ENCODE measurements around the gene MYL3. TPM values are rescaled to one million over a fixed set of nuclear protein-coding genes. Genes with fewer than 3 reads are reported as not detected.

Gene MYL3
- total and polyA plus RNA-seq, 9 donors = 107 to 640 (median 269) TPM

GRCh38 chr3:46893763-46894162, 30.5 kb upstream of the MYL3 start:
- no peak overlapping the region for H3K27ac ChIP-seq (ENCODE audit: low read length)
- no peaks in the 10 kb centered on the region for H3K9me3 ChIP-seq (replicated peaks; ENCODE audit: control insufficient read depth, low read depth, low read length)
- 65% methylated on average over 8 of the region's 9 CpGs for WGBS (ENCODE audit: insufficient coverage)
- H3K27me3 ChIP-seq (ENCODE audit: control insufficient read depth, insufficient read depth, low read length) = peaks cover 60% of the 10 kb centered on the region
- DNase-seq = no peak
- no peaks in the 10 kb centered on the region for H3K36me3 ChIP-seq (ENCODE audit: control insufficient read depth, insufficient read depth, low read length)
- peaks cover 33% of the 10 kb centered on the region for H3K4me1 ChIP-seq (ENCODE audit: control insufficient read depth, insufficient read depth, low read length)
- H3K4me3 ChIP-seq (ENCODE audit: low read length) = no peak overlapping the region

- WGBS (ENCODE audit: insufficient coverage) = 100% methylated on average over 2 of the region's 6 CpGs
Observed at GRCh38 chr3:46893146-46893748, 30.0 kb upstream of the MYL3 start.

GRCh38 chr3:46892285-46893145, 29.3 kb upstream of the MYL3 start:
- peaks cover 54% of the 10 kb centered on the region for H3K27me3 ChIP-seq (ENCODE audit: control insufficient read depth, insufficient read depth, low read length)
- no peaks in the 10 kb centered on the region for H3K9me3 ChIP-seq (replicated peaks; ENCODE audit: control insufficient read depth, low read depth, low read length)
- WGBS (ENCODE audit: insufficient coverage) = 4% methylated on average over 53 of the region's 58 CpGs
- no peak overlapping the region for H3K27ac ChIP-seq (ENCODE audit: low read length)
- H3K4me1 ChIP-seq (ENCODE audit: control insufficient read depth, insufficient read depth, low read length) = peaks cover 24% of the 10 kb centered on the region
- peak; percentile 81 for DNase-seq
- no peaks in the 10 kb centered on the region for H3K36me3 ChIP-seq (ENCODE audit: control insufficient read depth, insufficient read depth, low read length)
- peak overlapping the region; percentile 42 for H3K4me3 ChIP-seq (ENCODE audit: low read length)

More at GRCh38 chr3:46893146-46893748, 30.0 kb upstream of the MYL3 start:
- no peak overlapping the region for H3K27ac ChIP-seq (ENCODE audit: low read length)
- no peaks in the 10 kb centered on the region for H3K9me3 ChIP-seq (replicated peaks; ENCODE audit: control insufficient read depth, low read depth, low read length)
- peaks cover 29% of the 10 kb centered on the region for H3K4me1 ChIP-seq (ENCODE audit: control insufficient read depth, insufficient read depth, low read length)
- DNase-seq = peak; percentile 14
- peaks cover 60% of the 10 kb centered on the region for H3K27me3 ChIP-seq (ENCODE audit: control insufficient read depth, insufficient read depth, low read length)
- H3K4me3 ChIP-seq (ENCODE audit: low read length) = no peak overlapping the region
- H3K36me3 ChIP-seq (ENCODE audit: control insufficient read depth, insufficient read depth, low read length) = no peaks in the 10 kb centered on the region

- Histone ChIP-seq H3K36me3 (ENCODE audit: control insufficient read depth, insufficient read depth, low read length) (no peaks in the 10 kb centered on the region), H3K9me3 (replicated peaks; ENCODE audit: control insufficient read depth, low read depth, low read length) (no peaks in the 10 kb centered on the region), H3K4me3 (ENCODE audit: low read length) (no peak overlapping the region), H3K4me1 (ENCODE audit: control insufficient read depth, insufficient read depth, low read length) (peaks cover 24% of the 10 kb centered on the region), H3K27me3 (ENCODE audit: control insufficient read depth, insufficient read depth, low read length) (peaks cover 54% of the 10 kb centered on the region), H3K27ac (ENCODE audit: low read length) (no peak overlapping the region)
- 83% methylated on average over 2 of the region's 3 CpGs for WGBS (ENCODE audit: insufficient coverage)
- DNase-seq = no peak
Observed at GRCh38 chr3:46891132-46891531, 27.9 kb upstream of the MYL3 start.

GRCh38 chr3:46890132-46890531, 26.9 kb upstream of the MYL3 start:
- peaks cover 24% of the 10 kb centered on the region for H3K4me1 ChIP-seq (ENCODE audit: control insufficient read depth, insufficient read depth, low read length)
- DNase-seq = no peak
- no peak overlapping the region for H3K4me3 ChIP-seq (ENCODE audit: low read length)
- H3K27ac ChIP-seq (ENCODE audit: low read length) = no peak overlapping the region
- no peaks in the 10 kb centered on the region for H3K36me3 ChIP-seq (ENCODE audit: control insufficient read depth, insufficient read depth, low read length)
- no peaks in the 10 kb centered on the region for H3K9me3 ChIP-seq (replicated peaks; ENCODE audit: control insufficient read depth, low read depth, low read length)
- peaks cover 58% of the 10 kb centered on the region for H3K27me3 ChIP-seq (ENCODE audit: control insufficient read depth, insufficient read depth, low read length)
- WGBS (ENCODE audit: insufficient coverage) = no CpG with 5 or more reads among the region's 1 CpG

- no CpG with 5 or more reads among the region's 6 CpGs for WGBS (ENCODE audit: insufficient coverage)
- H3K27me3 ChIP-seq (ENCODE audit: control insufficient read depth, insufficient read depth, low read length) = peaks cover 63% of the 10 kb centered on the region
Observed at GRCh38 chr3:46889381-46890110, 26.3 kb upstream of the MYL3 start.

GRCh38 chr3:46888705-46889104, 25.5 kb upstream of the MYL3 start:
- H3K36me3 ChIP-seq (ENCODE audit: control insufficient read depth, insufficient read depth, low read length) = no peaks in the 10 kb centered on the region
- H3K9me3 ChIP-seq (replicated peaks; ENCODE audit: control insufficient read depth, low read depth, low read length) = no peaks in the 10 kb centered on the region
- no peak overlapping the region for H3K27ac ChIP-seq (ENCODE audit: low read length)
- peaks cover 65% of the 10 kb centered on the region for H3K27me3 ChIP-seq (ENCODE audit: control insufficient read depth, insufficient read depth, low read length)
- DNase-seq = no peak
- peaks cover 31% of the 10 kb centered on the region for H3K4me1 ChIP-seq (ENCODE audit: control insufficient read depth, insufficient read depth, low read length)
- 52% methylated on average over 12 of the region's 13 CpGs for WGBS (ENCODE audit: insufficient coverage)
- H3K4me3 ChIP-seq (ENCODE audit: low read length) = no peak overlapping the region

More at GRCh38 chr3:46889381-46890110, 26.3 kb upstream of the MYL3 start:
- no peaks in the 10 kb centered on the region for H3K9me3 ChIP-seq (replicated peaks; ENCODE audit: control insufficient read depth, low read depth, low read length)
- H3K27ac ChIP-seq (ENCODE audit: low read length) = no peak overlapping the region
- H3K36me3 ChIP-seq (ENCODE audit: control insufficient read depth, insufficient read depth, low read length) = no peaks in the 10 kb centered on the region
- H3K4me1 ChIP-seq (ENCODE audit: control insufficient read depth, insufficient read depth, low read length) = peaks cover 24% of the 10 kb centered on the region
- DNase-seq = peak; percentile 30
- no peak overlapping the region for H3K4me3 ChIP-seq (ENCODE audit: low read length)

GRCh38 chr3:46887980-46888494, 24.8 kb upstream of the MYL3 start:
- H3K4me3 ChIP-seq (ENCODE audit: low read length) = no peak overlapping the region
- no peak overlapping the region for H3K27ac ChIP-seq (ENCODE audit: low read length)
- no peak for DNase-seq
- H3K9me3 ChIP-seq (replicated peaks; ENCODE audit: control insufficient read depth, low read depth, low read length) = no peaks in the 10 kb centered on the region
- H3K27me3 ChIP-seq (ENCODE audit: control insufficient read depth, insufficient read depth, low read length) = peaks cover 63% of the 10 kb centered on the region
- peaks cover 31% of the 10 kb centered on the region for H3K4me1 ChIP-seq (ENCODE audit: control insufficient read depth, insufficient read depth, low read length)
- WGBS (ENCODE audit: insufficient coverage) = 27% methylated on average over 3 of the region's 7 CpGs
- no peaks in the 10 kb centered on the region for H3K36me3 ChIP-seq (ENCODE audit: control insufficient read depth, insufficient read depth, low read length)

- no peak for DNase-seq
- no peak overlapping the region for H3K27ac ChIP-seq (ENCODE audit: low read length)
- peaks cover 60% of the 10 kb centered on the region for H3K27me3 ChIP-seq (ENCODE audit: control insufficient read depth, insufficient read depth, low read length)
- H3K9me3 ChIP-seq (replicated peaks; ENCODE audit: control insufficient read depth, low read depth, low read length) = no peaks in the 10 kb centered on the region
- H3K4me3 ChIP-seq (ENCODE audit: low read length) = no peak overlapping the region
- 100% methylated on average over 1 of the region's 3 CpGs for whole genome bisulfite sequencing (ENCODE audit: insufficient coverage)
- H3K4me1 ChIP-seq (ENCODE audit: control insufficient read depth, insufficient read depth, low read length) = peaks cover 31% of the 10 kb centered on the region
- H3K36me3 ChIP-seq (ENCODE audit: control insufficient read depth, insufficient read depth, low read length) = no peaks in the 10 kb centered on the region
Observed at GRCh38 chr3:46885612-46886011, 22.4 kb upstream of the MYL3 start.

- Histone ChIP-seq H3K36me3 (ENCODE audit: control insufficient read depth, insufficient read depth, low read length) (no peaks in the 10 kb centered on the region), H3K9me3 (replicated peaks; ENCODE audit: control insufficient read depth, low read depth, low read length) (no peaks in the 10 kb centered on the region), H3K4me3 (ENCODE audit: low read length) (no peak overlapping the region), H3K4me1 (ENCODE audit: control insufficient read depth, insufficient read depth, low read length) (peaks cover 28% of the 10 kb centered on the region), H3K27me3 (ENCODE audit: control insufficient read depth, insufficient read depth, low read length) (peaks cover 62% of the 10 kb centered on the region), H3K27ac (ENCODE audit: low read length) (no peak overlapping the region)
- no CpG with 5 or more reads among the region's 7 CpGs for WGBS (ENCODE audit: insufficient coverage)
- DNase-seq = no peak
Observed at GRCh38 chr3:46884929-46885328, 21.7 kb upstream of the MYL3 start.

All from muscle of leg (tissue), 11 donors.